ENCODE measurements around the gene PKD2.

The PKD2 gene

DNA sequence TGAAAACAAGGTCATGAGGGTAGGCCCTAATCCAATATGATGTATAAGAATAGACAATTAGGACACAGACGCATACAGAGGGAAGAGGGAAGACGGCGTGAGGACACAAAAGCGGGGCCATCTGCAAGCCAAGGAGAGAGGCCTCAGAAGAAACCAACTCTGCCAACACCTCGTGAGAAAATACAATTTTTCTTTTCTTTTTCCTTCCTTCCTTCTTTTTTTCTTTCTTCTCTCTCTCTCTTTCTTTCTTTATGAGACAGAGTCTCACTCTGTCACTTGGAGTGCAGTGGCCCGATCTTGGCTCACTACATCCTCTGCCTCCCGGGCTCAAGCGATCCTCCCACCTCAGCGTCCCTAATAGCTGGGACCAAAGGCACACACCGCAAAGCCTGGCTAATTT lies 1.5 kb upstream of the PKD2 start:
- H3K27me3 ChIP-seq (replicated peaks; ENCODE audit: insufficient read depth, low read length) = no peaks in the 10 kb centered on the region
- H3K36me3 ChIP-seq (replicated peaks; ENCODE audit: insufficient read depth, low read length) = no peaks in the 10 kb centered on the region
- no peaks in the 10 kb centered on the region for H4K20me1 ChIP-seq (ENCODE audit: insufficient read depth, low read length)
- H3K79me2 ChIP-seq (ENCODE audit: low read length) = peaks cover 27% of the 10 kb centered on the region
- no peaks in the 10 kb centered on the region for H3K9me2 ChIP-seq (replicated peaks; ENCODE audit: insufficient read depth, low read length)
- no peak overlapping the region for H3K9ac ChIP-seq (ENCODE audit: low read length)
- no peak overlapping the region for H3K4me2 ChIP-seq (ENCODE audit: low read depth, low read length)
- TF ChIP-seq EZH2 (optimal IDR thresholded peaks at IDR 0.05; ENCODE audit: low read depth, low read length) (no peak), EZH2phosphoT487 (IDR thresholded peaks at IDR 0.05; ENCODE audit: low read length) (no peak)
- TF ChIP-seq, protein P1, sequence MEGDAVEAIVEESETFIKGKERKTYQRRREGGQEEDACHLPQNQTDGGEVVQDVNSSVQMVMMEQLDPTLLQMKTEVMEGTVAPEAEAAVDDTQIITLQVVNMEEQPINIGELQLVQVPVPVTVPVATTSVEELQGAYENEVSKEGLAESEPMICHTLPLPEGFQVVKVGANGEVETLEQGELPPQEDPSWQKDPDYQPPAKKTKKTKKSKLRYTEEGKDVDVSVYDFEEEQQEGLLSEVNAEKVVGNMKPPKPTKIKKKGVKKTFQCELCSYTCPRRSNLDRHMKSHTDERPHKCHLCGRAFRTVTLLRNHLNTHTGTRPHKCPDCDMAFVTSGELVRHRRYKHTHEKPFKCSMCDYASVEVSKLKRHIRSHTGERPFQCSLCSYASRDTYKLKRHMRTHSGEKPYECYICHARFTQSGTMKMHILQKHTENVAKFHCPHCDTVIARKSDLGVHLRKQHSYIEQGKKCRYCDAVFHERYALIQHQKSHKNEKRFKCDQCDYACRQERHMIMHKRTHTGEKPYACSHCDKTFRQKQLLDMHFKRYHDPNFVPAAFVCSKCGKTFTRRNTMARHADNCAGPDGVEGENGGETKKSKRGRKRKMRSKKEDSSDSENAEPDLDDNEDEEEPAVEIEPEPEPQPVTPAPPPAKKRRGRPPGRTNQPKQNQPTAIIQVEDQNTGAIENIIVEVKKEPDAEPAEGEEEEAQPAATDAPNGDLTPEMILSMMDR (IDR thresholded peaks at IDR 0.05; ENCODE audit: low read length) = no peak
- H3K4me1 ChIP-seq (ENCODE audit: low read length) = peaks cover 9% of the 10 kb centered on the region
- H3F3A ChIP-seq (ENCODE audit: insufficient read depth, low read length) = no peaks in the 10 kb centered on the region
- no peak for DNase-seq
- H3K4me3 ChIP-seq (ENCODE audit: low read length) = no peak overlapping the region
- H2AFZ ChIP-seq (ENCODE audit: low read length) = no peak overlapping the region
- no peak overlapping the region for H3K27ac ChIP-seq (ENCODE audit: low read length)
- H3K9me3 ChIP-seq (replicated peaks; ENCODE audit: insufficient read depth, low read length) = no peaks in the 10 kb centered on the region

DNA sequence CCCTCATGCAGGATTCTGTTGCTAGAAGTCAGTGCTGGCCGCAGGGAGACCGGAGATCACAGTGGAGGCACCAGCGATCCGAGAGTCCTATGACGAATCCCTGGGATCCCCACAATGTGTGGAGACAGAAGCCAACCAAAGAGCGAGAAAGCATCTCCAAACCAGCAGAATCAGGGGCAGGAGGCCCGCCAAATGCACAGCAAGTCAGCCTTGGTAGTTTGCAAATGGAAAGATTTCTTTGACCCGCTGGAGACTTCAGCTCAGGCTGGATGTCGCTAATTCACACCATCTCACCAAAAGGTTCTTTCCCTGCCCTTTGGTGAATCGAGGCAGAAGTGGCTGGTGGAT lies 505 bp upstream of the PKD2 start:
- H3K27me3 ChIP-seq (replicated peaks; ENCODE audit: insufficient read depth, low read length) = no peaks in the 10 kb centered on the region
- no peak overlapping the region for H3K9ac ChIP-seq (ENCODE audit: low read length)
- no peak overlapping the region for H3K27ac ChIP-seq (ENCODE audit: low read length)
- peak overlapping the region; percentile 30; the same call in 1 of the 2 replicates for H2AFZ ChIP-seq (ENCODE audit: low read length)
- no peak for DNase-seq
- peaks cover 36% of the 10 kb centered on the region for H3K79me2 ChIP-seq (ENCODE audit: low read length)
- no peaks in the 10 kb centered on the region for H3K36me3 ChIP-seq (replicated peaks; ENCODE audit: insufficient read depth, low read length)
- TF ChIP-seq EZH2phosphoT487 (IDR thresholded peaks at IDR 0.05; ENCODE audit: low read length) (no peak), EZH2 (optimal IDR thresholded peaks at IDR 0.05; ENCODE audit: low read depth, low read length) (no peak)
- TF ChIP-seq, protein P1 (IDR thresholded peaks at IDR 0.05; ENCODE audit: low read length) = no peak
- no peaks in the 10 kb centered on the region for H3K9me2 ChIP-seq (replicated peaks; ENCODE audit: insufficient read depth, low read length)
- no peaks in the 10 kb centered on the region for H3F3A ChIP-seq (ENCODE audit: insufficient read depth, low read length)
- no peaks in the 10 kb centered on the region for H4K20me1 ChIP-seq (ENCODE audit: insufficient read depth, low read length)
- H3K9me3 ChIP-seq (replicated peaks; ENCODE audit: insufficient read depth, low read length) = no peaks in the 10 kb centered on the region
- peak overlapping the region; percentile 84 for H3K4me2 ChIP-seq (ENCODE audit: low read depth, low read length)
- H3K4me3 ChIP-seq (ENCODE audit: low read length) = peak overlapping the region; percentile 51
- H3K4me1 ChIP-seq (ENCODE audit: low read length) = peaks cover 9% of the 10 kb centered on the region

DNA sequence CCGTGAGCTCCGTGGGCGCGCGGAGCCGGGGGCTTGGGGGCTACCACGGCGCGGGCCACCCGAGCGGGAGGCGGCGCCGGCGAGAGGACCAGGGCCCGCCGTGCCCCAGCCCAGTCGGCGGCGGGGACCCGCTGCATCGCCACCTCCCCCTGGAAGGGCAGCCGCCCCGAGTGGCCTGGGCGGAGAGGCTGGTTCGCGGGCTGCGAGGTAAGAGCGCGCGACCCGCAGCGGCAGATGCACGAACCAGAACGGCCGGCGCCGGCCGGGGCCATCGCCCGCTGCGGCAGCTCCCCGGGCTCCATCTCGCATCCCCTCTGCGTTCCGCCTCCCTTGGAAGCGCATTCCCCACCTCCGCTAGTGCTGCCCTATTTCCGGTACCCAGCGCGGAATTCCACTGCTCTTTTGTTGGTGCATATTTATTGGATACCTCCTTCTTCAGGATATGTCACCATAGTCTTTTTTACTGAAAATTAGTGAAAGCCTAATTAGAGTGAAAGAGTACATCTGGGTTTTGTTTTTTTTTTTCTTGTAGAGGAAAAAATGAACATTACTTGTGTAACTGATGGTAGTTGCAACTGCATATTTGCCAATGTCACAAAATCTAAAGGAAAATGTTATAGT lies 797 bp downstream of the PKD2 start:
- Histone ChIP-seq H3K4me1 (ENCODE audit: low read length) (peaks cover 9% of the 10 kb centered on the region), H3K9me3 (replicated peaks; ENCODE audit: insufficient read depth, low read length) (no peaks in the 10 kb centered on the region), H3K79me2 (ENCODE audit: low read length) (peaks cover 47% of the 10 kb centered on the region), H2AFZ (ENCODE audit: low read length) (peak overlapping the region; percentile 28), H3K4me2 (ENCODE audit: low read depth, low read length) (peak overlapping the region; percentile 93), H3K4me3 (ENCODE audit: low read length) (peak overlapping the region; percentile 73), H3K9me2 (replicated peaks; ENCODE audit: insufficient read depth, low read length) (no peaks in the 10 kb centered on the region), H3K36me3 (replicated peaks; ENCODE audit: insufficient read depth, low read length) (no peaks in the 10 kb centered on the region), H3K27me3 (replicated peaks; ENCODE audit: insufficient read depth, low read length) (no peaks in the 10 kb centered on the region), H3F3A (ENCODE audit: insufficient read depth, low read length) (no peaks in the 10 kb centered on the region), H3K9ac (ENCODE audit: low read length) (peak overlapping the region; percentile 69), H3K27ac (ENCODE audit: low read length) (no peak overlapping the region), H4K20me1 (ENCODE audit: insufficient read depth, low read length) (no peaks in the 10 kb centered on the region)
- TF ChIP-seq EZH2 (optimal IDR thresholded peaks at IDR 0.05; ENCODE audit: low read depth, low read length) (no peak), EZH2phosphoT487 (IDR thresholded peaks at IDR 0.05; ENCODE audit: low read length) (no peak)
- TF ChIP-seq, protein P1 (IDR thresholded peaks at IDR 0.05; ENCODE audit: low read length) = no peak
- DNase-seq = peak; percentile 43

Data from MM.1S (cell line).